ENCODE results near the gene ACACB.

The ACACB gene

DNA sequence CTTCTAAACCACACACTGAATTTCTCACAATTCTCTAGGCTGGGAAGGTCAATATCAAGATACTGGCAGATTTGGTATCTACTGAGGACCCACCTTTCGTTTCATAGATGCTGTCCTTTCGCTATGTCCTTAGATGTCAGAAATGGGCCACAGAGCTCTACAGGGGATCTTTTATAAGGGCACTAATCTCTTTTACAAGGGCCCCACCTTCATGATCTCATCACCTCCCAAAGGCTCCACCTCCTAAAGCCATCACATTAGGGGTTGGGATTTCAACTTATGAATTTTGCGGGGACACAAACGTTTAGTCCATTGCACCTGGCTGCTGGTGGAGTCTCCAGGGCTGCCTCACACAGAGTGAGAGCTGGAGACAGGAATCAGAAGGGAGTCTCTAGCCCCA is 79.9 kb downstream of the ACACB start:
- TF ChIP-seq, protein P1, sequence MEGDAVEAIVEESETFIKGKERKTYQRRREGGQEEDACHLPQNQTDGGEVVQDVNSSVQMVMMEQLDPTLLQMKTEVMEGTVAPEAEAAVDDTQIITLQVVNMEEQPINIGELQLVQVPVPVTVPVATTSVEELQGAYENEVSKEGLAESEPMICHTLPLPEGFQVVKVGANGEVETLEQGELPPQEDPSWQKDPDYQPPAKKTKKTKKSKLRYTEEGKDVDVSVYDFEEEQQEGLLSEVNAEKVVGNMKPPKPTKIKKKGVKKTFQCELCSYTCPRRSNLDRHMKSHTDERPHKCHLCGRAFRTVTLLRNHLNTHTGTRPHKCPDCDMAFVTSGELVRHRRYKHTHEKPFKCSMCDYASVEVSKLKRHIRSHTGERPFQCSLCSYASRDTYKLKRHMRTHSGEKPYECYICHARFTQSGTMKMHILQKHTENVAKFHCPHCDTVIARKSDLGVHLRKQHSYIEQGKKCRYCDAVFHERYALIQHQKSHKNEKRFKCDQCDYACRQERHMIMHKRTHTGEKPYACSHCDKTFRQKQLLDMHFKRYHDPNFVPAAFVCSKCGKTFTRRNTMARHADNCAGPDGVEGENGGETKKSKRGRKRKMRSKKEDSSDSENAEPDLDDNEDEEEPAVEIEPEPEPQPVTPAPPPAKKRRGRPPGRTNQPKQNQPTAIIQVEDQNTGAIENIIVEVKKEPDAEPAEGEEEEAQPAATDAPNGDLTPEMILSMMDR (IDR thresholded peaks at IDR 0.05; ENCODE audit: low read depth, low read length) = no peak
- no peak for DNase-seq (ENCODE audit: low read depth, low spot score)
- in situ Hi-C loops (cut with HindIII; ENCODE audit: low sequenced_read_pairs) = no loop called here
- no peak overlapping the region for H3K4me3 ChIP-seq (ENCODE audit: low read depth, low read length)

- no peak for DNase-seq (ENCODE audit: low read depth, low spot score)
- TF ChIP-seq, protein P1 (IDR thresholded peaks at IDR 0.05; ENCODE audit: low read depth, low read length) = no peak
- in situ Hi-C loops (cut with HindIII; ENCODE audit: low sequenced_read_pairs) = no loop called here
- H3K4me3 ChIP-seq (ENCODE audit: low read depth, low read length) = no peak overlapping the region
Measured at GRCh38 chr12:109197327-109197726, 80.9 kb downstream of the ACACB start.

DNA sequence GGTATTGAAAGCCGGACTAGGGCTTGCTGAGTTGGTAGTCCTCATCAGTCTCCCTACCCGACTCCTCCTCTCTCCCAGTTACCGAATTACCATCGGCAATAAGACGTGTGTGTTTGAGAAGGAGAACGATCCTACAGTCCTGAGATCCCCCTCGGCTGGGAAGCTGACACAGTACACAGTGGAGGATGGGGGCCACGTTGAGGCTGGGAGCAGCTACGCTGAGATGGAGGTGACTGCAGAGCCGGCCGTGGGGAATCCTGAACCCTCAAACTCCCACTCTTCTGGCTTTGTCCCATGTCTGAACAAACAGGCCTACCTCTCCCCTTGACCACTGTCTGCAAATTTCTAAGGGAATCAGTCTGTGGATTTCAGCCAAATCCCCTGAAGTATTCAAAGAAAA is 82.9 kb downstream of the ACACB start:
- no peak overlapping the region for H3K4me3 ChIP-seq (ENCODE audit: low read depth, low read length)
- no peak for DNase-seq (ENCODE audit: low read depth, low spot score)
- TF ChIP-seq, protein P1 (IDR thresholded peaks at IDR 0.05; ENCODE audit: low read depth, low read length) = no peak
- in situ Hi-C loops (cut with HindIII; ENCODE audit: low sequenced_read_pairs) = no loop called here

DNA sequence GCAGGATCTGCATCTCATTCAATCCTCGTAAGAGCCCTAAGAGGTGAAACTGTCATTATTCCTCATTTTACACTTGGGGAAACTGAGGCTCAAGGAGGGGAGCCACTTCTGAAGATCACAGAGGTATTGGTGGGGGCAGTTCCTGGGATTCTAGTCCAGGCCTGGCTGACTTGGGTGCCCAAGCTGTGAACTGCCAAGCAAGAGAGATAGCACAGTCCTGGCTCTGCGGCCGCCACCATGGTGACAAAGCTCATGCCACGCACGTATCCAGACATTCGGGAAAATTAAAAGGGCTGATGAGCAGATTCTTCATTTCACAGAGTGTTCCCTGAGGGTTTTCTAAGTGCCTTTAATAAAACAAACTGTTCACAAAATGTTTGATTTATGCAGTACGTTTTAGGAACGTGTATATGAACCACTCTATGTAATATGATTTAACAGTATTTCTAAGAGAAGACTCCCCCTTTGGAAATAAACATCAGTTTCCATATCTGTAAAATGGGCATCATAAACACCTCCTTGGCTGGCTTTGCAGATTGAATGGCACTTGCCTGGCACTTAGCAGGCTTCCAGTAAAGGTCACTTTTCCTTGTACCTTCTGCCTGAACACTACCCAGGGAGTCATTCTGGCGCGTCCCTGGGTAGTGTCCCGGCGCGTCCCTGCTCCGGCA is 84.6 kb downstream of the ACACB start:
- in situ Hi-C loops (cut with HindIII; ENCODE audit: low sequenced_read_pairs) = no loop called here
- no peak overlapping the region for H3K4me3 ChIP-seq (ENCODE audit: low read depth, low read length)
- TF ChIP-seq, protein P1 (IDR thresholded peaks at IDR 0.05; ENCODE audit: low read depth, low read length) = no peak
- DNase-seq (ENCODE audit: low read depth, low spot score) = no peak

DNA sequence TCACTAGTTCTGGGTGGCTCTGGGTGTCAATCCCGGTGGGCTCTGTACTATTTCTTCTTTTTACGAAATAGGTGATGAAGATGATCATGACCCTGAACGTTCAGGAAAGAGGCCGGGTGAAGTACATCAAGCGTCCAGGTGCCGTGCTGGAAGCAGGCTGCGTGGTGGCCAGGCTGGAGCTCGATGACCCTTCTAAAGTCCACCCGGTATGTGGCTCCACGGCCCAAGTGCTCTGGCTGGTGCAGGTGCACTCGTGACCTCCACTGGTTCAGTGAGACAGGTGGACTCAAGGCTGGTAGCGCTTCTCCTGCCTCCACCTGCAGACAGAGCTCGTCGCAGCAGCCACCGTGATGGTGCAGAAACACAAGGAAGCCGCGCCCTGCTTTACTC is 85.1 kb downstream of the ACACB start:
- in situ Hi-C loops (cut with HindIII; ENCODE audit: low sequenced_read_pairs) = no loop called here
- TF ChIP-seq, protein P1 (IDR thresholded peaks at IDR 0.05; ENCODE audit: low read depth, low read length) = no peak
- DNase-seq (ENCODE audit: low read depth, low spot score) = no peak
- no peak overlapping the region for H3K4me3 ChIP-seq (ENCODE audit: low read depth, low read length)

GRCh38 chr12:109202770-109203169 is 86.4 kb downstream of the ACACB start:
- TF ChIP-seq, protein P1 (IDR thresholded peaks at IDR 0.05; ENCODE audit: low read depth, low read length) = no peak
- in situ Hi-C loops (cut with HindIII; ENCODE audit: low sequenced_read_pairs) = no loop called here
- H3K4me3 ChIP-seq (ENCODE audit: low read depth, low read length) = no peak overlapping the region
- DNase-seq (ENCODE audit: low read depth, low spot score) = no peak
